ENCODE data around the gene GATB.
A peak's percentile ranks its signal among the peaks of the same experiment; 100 is the strongest.

GATB gene

GRCh38 chr4:151678048-151678872 lies 82.5 kb downstream of the GATB start:
- H3K4me3 ChIP-seq (replicated peaks; ENCODE audit: low read depth, low read length) = no peak overlapping the region
- no peak for DNase-seq (ENCODE audit: low read depth)
- TF ChIP-seq CTCF (IDR thresholded peaks at IDR 0.05; ENCODE audit: low read length, missing control alignments) = no peak

DNA sequence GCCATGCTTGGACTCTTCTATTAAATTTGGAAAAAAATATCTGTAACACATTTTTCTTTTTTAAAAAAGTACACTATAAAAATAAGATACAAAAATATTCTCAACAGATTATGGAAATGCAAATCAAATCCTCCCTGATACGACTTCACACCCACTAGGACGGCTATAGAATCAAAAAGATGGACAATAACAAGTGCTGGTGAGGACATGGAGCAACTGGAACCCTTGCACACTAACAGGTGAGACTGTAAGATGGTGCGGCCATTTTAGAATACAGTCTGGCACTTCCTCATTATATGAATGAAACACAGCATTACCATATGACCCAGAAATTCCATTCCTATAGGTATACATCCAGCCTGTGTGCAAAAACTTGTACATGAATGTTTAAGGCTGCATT lies 83.6 kb downstream of the GATB start:
- no peak for TF ChIP-seq CTCF (IDR thresholded peaks at IDR 0.05; ENCODE audit: low read length, missing control alignments)
- no peak overlapping the region for H3K4me3 ChIP-seq (replicated peaks; ENCODE audit: low read depth, low read length)
- no peak for DNase-seq (ENCODE audit: low read depth)

DNA sequence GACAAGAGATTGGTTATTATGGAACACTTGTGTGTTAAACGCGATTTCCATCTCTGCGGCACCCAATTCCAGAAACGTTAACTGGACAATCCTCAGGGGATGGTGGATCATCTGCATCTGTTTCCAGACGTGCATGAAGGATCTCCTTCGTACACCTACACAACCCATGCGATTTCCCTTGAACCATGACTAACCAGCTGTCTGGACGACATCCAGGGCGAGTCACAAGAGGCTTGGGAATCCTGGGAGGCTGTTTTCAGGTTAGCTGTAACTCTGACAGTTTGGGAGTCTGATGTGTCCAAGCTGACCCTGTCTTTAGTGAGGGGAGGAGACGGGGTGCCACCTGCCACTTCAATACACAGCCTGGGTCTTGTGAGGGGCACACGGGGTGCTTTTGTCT lies 84.5 kb downstream of the GATB start:
- no peak for TF ChIP-seq CTCF (IDR thresholded peaks at IDR 0.05; ENCODE audit: low read length, missing control alignments)
- no peak overlapping the region for H3K4me3 ChIP-seq (replicated peaks; ENCODE audit: low read depth, low read length)
- peak; percentile 74 for DNase-seq (ENCODE audit: low read depth)

DNA sequence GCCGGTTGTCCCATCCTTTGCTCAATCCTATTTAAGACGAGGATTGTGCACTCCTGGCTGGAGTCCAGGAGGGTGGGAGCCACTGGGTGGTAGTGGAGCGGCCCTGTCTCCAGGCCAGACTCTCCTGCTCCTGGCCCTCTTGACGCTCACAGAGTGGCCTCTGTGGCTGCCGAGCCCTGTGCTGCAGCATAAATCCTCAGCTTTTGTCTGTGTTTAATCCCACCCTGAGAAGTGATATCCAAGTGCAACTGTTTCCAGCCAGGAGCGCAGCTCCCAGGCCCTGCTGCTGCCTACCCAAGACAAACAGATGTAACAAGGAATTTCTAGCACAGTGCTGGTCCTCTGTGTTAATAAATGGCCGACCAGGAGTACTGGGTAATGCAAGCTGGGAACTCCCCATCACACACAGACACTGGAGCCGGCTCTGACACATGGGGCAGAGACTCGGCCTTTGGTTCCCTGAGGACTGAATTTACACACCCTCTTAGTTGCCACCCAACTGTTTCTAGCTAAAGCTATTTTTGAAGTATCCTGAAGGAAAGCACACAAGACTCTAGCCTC lies 85.3 kb downstream of the GATB start:
- no peak for TF ChIP-seq CTCF (IDR thresholded peaks at IDR 0.05; ENCODE audit: low read length, missing control alignments)
- no peak overlapping the region for H3K4me3 ChIP-seq (replicated peaks; ENCODE audit: low read depth, low read length)
- no peak for DNase-seq (ENCODE audit: low read depth)

DNA sequence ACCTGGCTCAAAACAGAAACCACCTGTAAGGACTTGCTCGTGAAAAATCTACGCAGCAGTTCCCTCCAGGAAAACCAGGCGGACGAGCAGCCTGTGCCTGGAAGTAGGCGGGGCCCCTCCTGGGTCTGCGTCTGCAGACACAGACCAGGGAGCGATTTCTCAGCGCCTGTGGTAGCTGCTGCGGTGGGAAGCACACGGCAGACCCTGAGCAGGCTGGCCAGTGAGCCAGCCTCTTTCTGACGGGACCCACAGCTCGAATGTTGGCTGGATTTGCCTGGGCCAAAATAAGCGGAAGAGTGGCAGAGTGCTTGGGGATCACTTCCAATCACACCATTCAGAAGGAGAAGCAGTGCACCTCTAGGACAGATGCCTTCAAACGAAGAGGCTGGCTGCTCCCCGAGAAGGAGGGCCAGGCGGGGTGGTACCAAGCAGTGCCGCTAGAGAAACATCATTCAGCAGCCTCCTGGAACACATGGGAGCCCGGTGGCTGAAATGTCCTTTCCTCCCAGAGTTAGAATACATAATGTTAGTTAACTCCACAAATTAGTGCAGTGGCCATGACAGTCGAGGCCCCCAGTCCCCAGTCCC lies 85.9 kb downstream of the GATB start:
- DNase-seq (ENCODE audit: low read depth) = peak; percentile 31
- H3K4me3 ChIP-seq (replicated peaks; ENCODE audit: low read depth, low read length) = no peak overlapping the region

GRCh38 chr4:151673908-151674520 lies 86.8 kb downstream of the GATB start:
- no peak overlapping the region for H3K4me3 ChIP-seq (replicated peaks; ENCODE audit: low read depth, low read length)
- no peak for TF ChIP-seq CTCF (IDR thresholded peaks at IDR 0.05; ENCODE audit: low read length, missing control alignments)
- DNase-seq (ENCODE audit: low read depth) = no peak

More for the DNA sequence above, 85.9 kb downstream of the GATB start:
- TF ChIP-seq CTCF (IDR thresholded peaks at IDR 0.05; ENCODE audit: low read length, missing control alignments) = no peak
